Vagina (tissue), 2 donors: ENCODE data around the gene GLYAT.

ENCODE experiments used
- POLR2A ChIP-seq, 2 donors: fragments of 450-650 bp; IDR thresholded peaks; one replicate each; pipeline ENCODE4 v1.6.1; 2017; ENCODE audit warnings: antibody characterized with exemption in 2 of 2, mild to moderate bottlenecking in 2 of 2, moderate library complexity in 2 of 2
- POLR2AphosphoS5 ChIP-seq, 2 donors: sonication (generic); formaldehyde crosslinking; IDR thresholded peaks; one replicate each; pipeline ENCODE4 v1.9.0; 2017; ENCODE audit warnings: antibody characterized with exemption in 2 of 2, mild to moderate bottlenecking in 2 of 2, low read depth in 1 of 2; ENCODE audit not compliant: insufficient read depth in 1 of 2
- TF ChIP-seq, protein P1 (sequence below), 3 experiments: fragments of 450-650 bp in 2 of 3; fragments of 200-600 bp in 1 of 3; sonication (generic) in 1 of 3; IDR thresholded peaks; one replicate each; pipeline ENCODE4 v1.5.1; 2017 to 2019; ENCODE audit warnings: antibody characterized with exemption in 3 of 3, mild to moderate bottlenecking in 2 of 3, moderate library complexity in 2 of 3

DNA sequence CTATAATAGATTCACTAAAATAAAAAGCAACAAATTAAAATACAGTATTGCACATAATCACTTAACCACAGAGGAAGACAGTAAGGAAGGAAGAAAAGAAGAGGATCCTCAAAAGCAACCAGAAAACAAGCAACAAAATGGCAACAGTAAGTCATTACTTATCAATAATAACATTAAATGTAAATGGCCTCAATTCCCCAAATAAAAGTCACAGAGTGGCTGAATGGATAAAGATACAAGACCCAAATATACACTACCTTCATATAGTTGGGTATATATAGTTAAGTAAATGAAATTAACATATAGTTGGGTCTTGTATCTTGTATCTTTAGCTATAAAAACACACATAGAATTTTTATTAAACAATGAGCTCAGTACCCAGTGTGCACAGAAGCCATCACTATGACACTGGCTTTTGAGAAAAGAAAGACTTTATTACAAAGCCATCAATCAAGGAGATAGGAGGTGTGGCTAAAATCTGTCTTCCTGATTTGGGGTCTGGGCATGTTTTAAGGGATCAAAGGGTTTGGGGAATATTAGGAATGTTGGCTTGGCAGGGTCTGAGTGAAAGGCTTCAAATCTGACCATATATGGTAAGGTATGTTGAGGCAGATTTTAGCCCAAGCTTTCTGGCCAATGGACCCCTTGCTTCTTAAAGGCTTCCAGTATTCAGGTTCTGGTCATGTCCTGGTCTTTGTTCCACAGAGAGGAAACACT, 13.4 kb upstream of the GLYAT start:
- TF ChIP-seq, protein P1, sequence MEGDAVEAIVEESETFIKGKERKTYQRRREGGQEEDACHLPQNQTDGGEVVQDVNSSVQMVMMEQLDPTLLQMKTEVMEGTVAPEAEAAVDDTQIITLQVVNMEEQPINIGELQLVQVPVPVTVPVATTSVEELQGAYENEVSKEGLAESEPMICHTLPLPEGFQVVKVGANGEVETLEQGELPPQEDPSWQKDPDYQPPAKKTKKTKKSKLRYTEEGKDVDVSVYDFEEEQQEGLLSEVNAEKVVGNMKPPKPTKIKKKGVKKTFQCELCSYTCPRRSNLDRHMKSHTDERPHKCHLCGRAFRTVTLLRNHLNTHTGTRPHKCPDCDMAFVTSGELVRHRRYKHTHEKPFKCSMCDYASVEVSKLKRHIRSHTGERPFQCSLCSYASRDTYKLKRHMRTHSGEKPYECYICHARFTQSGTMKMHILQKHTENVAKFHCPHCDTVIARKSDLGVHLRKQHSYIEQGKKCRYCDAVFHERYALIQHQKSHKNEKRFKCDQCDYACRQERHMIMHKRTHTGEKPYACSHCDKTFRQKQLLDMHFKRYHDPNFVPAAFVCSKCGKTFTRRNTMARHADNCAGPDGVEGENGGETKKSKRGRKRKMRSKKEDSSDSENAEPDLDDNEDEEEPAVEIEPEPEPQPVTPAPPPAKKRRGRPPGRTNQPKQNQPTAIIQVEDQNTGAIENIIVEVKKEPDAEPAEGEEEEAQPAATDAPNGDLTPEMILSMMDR (IDR thresholded peaks at IDR 0.05), result no peak
- no peak for TF ChIP-seq POLR2A (IDR thresholded peaks at IDR 0.05)
- no peak for TF ChIP-seq POLR2AphosphoS5 (IDR thresholded peaks at IDR 0.05; ENCODE audit: insufficient read depth in 1 of 2, low read depth in 1 of 2)
